NCI-H345 (cell line): Measurements from ENCODE around the gene NEDD4L.
"Not testable (repeated sequence)": the region's sequence is repeated elsewhere in the genome, so short reads cannot be mapped to it uniquely, and the experiment has no call there.

ENCODE experiments used
- DNase-seq: peaks from one replicate; lab custom pipeline; 2025; lab: John Stamatoyannopoulos, UW

The NEDD4L gene

DNA sequence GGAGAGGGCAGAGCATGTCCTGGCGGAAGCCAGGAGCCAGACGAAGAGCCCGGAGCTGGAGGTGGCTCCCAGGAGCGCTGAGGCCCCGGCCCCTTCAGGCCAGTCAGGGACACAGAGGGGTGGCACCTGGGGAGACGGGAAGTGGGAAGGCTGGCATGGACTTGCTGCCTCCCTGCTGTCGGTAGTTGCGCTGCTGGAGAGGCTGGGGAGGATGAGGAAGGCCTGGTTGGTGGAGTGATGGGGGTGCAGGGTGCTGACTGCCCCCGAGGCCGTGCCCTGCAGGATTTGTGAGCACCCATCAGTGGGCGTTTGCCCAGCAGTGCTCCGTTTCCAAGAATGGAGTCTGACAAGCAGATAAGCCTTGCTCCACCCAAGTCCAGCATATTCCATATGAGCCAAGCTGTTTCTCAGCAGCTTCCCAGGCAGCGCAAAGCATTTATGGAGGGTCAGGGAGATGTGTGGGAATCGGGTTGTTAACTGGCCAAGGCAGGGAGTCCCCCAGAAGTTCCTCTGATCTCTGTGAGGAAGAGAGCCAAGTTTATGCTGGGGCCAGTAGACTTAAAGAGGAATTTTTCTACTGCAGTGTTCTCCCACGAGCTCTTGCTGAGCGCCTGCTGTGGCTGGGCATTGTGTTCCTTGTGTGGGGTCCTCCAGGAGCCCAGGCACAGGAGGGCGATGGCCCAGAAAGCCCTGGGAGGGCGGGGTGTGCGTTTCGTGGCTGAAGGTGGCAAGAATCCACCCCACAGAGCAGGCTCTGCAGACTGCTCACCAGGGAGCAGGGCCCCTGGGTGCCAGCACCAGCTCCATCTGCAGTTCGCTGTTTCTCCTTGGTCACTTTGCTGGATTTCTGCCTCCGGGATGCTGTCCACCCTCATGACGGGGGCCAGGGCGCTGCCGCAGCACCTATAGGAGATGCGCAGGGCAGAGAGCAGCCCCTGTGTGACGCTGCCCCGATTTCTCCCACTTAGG, 334.7 kb downstream of the NEDD4L start:
- DNase-seq, result no peak

DNA sequence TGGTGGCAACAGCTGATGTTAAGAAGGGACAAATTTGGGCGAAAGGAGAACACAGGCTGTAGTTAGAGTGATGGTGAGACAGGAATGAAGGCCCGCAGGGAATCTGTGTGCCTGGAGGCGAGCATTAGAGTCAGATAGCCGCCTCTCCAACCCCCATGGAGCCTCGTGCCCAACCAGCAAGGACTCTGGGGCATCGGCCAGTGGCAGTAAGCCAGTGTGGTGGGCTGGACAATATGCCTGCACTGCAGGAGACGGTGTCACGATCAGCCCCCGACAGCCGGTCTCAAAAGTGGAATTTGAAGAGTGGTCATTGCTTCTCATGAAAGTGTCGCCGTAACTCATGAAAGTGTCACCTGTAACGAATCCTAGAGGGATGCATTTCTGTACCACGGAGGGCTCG, 335.4 kb downstream of the NEDD4L start:
- DNase-seq, result no peak

DNA sequence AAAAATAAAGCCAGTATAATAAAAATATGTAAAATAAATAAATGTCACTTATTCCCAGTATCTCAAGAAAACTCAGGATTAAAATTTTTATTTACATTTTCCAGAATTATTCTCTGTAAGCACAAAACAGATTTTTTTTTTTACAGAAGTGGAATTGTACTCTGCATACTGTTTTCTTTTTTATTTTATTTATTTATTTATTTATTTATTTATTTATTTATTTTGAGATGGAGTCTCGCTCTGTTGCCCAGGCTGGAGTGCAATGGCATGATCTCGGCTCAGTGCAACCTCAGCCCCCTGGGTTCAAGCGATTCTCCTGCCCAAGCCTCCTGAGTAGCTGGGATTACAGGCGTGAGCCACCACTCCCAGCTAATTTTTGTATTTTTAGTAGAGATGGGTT, 336.1 kb downstream of the NEDD4L start:
- not testable (repeated sequence) for DNase-seq

DNA sequence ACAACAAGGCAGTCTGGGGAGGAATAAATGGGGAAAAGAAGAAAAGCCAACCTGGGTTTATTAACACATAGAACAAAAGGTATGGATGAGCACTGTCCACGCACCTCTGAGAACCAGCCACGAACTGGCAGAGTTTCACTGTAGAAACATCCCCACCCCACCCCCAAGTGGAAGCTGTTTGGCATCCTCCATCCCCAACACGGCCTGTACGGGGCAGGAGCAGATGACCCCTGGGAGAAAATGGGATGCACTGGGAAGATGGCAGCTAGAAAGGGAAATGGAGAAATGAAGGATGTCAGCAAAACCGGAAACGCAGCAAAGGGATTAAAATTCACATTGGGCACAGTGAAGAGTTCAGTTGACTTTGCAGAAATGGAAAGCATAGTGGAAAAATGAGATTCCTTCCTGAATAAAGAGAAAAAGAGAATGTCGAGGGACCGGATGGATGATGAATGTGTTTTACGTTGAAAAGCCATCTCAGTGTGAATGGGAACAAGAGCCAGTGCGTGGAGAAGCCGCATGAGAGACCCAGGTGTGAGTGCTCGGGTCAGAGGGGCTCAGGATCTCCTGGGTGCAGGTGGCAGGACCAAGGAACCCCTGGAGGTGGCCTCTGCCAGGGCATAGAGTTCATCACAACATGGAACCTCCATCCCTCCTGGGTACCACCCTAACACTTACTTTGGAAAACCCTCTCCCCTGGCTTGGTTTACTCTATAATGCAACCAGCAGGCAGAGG, 337.8 kb downstream of the NEDD4L start:
- no peak for DNase-seq

DNA sequence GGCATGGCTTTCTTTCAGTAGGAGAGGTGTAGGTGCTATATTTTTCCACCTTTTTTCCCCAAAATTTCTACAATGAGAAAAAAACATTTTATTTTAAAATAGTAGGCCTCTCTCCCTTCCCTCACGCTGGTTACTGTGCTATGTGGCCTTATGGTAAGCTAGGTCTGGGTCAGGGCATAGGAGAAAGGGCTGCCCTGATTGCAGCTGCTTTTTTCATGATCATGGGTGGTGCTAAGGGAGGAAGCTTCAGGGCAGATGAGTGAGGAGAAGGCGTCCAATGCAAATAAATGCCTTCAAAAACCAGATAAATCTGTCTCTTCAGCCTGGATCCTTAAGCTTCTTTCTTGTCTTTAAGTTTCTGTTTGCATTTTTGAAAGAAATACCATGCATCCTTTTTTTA, 338.4 kb downstream of the NEDD4L start:
- no peak for DNase-seq

DNA sequence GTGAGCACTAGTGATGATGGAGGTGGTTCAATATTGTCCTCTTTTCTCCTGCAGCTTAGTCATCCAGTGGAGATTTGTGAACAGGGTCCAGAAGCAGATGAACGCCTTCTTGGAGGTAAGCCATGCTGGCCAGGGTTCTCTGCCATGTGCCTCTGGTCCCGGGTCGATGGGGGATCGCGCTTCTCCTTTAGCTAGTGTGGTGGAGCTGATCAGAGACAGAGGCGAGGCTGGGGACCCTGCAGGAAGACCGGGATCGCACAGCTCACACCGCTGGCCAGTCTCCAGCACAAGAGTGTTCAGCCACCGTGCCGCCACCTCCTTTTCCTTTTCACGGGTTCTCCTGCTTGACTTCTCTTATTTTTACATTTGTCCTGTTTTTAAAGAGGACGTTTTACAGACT, 341.4 kb downstream of the NEDD4L start:
- DNase-seq, result no peak

DNA sequence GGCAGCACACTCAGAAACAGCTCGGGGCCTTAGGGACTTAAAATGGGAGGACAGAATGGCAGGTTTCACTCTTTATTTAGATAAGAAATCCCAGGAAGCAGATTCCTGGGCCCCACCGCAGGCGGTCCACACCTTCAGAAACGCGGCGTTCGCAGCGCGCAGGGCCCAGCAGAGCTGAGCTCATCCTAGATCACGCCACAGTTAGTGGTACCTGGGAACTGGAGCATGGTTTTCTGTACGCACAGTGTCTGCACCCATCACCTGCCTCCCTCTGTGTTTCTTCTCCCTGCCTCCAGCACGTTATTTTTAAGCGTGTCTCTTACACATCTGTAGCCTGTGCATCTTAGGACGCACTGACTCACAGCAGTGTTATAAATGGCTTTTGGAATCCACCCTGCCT, 342.8 kb downstream of the NEDD4L start:
- DNase-seq, result no peak

DNA sequence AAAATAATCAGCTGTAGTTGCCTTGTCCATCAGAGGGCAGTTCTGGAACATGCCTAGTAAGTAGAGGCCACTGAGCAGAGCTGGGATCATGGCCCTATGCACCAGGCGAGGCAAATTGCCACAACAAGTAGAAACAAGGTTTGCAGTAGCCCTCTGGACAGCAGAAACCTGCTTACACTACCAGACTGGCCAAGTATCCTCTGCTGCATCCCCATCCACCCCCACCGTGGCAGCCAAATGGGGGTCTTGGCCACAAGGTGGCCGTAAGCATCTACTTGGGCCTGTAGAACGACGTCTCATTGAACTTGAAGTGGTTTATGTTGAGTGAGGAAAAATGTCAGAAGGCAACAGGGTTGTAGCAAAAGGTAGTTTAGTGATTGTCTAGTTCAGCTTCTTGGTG, 343.7 kb downstream of the NEDD4L start:
- no peak for DNase-seq

DNA sequence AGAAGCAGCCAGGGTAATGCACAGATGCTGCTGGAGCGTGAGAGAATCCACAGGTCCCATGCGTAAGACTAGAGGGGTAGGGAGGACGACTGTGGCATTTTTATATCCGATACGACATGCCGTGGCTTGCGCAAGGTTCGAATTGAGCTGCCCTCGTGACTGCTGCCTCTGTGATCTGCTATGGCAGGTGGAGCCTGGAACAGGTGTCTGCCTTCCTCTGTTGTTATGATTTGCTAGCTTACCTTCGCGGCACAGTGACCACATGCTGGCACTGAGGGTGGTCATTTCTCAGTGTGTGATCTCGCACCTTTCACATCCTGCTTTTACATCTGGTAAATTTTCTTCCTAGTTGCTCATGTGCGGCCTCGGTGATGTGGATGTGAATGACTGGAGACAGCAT, 344.7 kb downstream of the NEDD4L start:
- no peak for DNase-seq

DNA sequence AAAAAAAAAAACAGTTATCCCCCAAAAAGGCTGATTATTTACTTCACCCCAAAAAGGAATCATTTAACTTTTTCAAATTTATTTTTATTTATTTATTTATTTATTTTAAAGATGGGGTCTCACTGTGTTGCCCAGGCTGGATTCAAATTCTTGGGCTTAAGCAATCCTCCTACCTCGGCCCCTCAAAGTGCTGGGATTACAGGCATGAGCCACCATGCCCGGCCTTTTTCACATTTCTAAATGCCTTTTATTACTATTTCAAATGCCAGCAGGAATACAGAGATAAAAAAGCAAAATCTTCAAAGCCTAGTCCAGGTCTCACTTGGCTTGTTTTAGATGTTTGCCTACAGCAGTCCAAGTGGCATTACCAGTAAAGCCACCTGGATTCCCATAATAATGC, 345.7 kb downstream of the NEDD4L start:
- DNase-seq, result no peak

DNA sequence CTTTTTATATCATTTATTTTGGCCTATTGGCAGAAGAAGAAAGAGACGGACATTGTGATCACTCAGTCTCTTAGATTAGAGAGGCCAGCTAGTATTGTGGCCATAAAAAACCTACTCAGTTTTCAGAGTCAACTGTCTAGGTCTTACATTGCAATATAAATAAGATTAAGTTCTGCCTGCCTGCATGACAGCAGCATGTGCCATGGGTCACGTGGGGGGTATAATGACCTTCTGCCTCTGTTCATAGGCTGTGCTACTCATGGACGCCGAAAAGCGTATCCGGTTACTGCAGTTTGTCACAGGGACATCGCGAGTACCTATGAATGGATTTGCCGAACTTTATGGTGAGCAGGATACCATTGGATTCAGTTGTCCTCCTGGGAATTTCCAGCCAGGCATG, 346.4 kb downstream of the NEDD4L start:
- DNase-seq, result no peak

DNA sequence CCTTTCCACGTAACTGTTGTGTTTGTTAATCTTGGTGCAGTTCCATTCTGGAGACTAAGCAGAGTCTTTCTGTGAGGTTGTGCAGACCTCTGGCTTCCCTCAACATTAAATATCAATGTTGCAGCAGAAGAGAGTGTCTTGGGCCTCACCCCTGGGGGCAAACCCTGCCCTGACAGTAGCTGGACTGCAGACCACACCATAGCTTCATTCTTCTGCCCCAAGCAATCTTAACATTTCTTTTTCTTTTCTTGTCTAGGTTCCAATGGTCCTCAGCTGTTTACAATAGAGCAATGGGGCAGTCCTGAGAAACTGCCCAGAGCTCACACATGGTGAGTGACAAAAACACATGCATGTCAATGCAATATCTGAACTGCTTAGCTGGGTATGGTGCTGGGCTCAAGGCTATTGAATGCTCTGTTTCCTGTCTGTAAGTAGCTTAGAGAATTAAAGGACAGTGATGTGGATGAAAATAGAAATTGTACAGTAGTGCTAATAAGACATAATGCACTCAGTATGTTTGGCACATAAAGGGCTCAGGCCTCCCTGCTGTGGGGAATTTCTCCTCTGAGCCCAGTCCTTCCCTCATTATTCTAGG, 347.3 kb downstream of the NEDD4L start:
- no peak for DNase-seq

DNA sequence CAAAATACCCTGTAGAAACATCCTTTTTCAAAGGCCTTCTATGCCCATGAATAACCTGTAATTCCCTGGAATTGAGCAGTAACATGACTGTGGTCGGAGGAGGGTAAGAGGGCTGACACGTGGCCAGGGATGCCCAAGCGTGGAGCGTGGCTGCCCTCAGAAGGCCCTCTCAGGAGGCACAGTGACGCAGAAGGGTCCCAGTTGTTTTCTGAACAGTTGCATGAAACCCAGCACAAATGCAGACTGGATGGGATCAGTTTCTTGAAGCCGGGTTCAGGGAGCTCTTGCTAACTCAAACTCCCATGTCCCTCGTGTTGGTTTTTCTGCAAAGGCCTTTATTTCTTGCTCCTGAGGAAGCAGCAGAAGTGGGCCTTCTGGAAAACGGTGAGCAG, 347.9 kb downstream of the NEDD4L start:
- DNase-seq, result no peak

DNA sequence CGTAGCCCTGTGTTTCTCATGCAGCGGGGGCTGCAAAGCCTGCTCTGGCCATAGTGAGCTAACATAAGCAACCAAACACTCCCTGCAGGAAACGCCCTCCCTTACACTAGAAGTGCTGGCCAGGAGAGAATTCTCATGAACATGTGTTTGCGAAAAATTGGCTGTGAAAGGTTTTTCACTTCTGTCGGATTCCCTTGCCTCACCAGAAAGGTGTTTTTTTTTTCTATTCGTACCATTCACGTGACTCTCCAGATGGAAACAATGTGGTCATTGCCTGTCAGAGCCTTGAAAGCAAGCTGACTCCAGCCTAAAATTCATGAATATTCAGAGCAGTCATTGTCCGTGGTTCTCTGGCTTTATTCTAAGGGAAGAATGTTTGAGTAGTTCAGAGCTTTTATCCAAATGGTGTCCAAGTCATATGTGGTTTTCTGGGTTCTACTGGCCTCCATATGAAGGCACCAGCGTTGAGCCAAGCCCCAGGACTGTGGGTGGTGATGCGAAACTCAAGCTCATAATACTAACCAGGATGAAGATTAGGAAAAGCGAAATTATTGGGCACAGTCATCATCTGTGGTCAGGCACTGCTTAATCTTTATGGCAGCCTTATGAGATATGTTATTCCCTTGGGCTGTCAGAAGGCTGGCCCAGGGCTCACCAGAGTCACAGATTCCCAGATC, 348.4 kb downstream of the NEDD4L start:
- DNase-seq, result no peak

DNA sequence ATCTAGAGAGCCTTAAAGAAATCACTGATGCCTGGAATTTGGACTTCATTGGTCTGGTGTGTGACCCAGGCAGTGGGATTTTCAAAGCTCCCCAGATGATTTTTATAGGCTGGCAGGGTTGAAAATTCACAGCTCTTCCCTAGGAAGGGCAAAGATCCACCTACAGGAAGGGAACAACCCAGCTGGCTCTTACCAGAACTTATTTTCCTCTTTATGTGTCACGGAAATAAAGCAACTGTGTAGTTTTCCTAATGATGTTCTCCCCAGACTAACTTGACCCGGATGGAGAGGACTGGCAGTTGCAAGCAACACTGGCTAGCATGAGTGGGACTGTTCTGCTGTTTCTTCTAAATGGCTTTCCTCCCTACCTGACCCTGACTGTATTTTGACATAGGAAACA, 349.3 kb downstream of the NEDD4L start:
- DNase-seq, result no peak

DNA sequence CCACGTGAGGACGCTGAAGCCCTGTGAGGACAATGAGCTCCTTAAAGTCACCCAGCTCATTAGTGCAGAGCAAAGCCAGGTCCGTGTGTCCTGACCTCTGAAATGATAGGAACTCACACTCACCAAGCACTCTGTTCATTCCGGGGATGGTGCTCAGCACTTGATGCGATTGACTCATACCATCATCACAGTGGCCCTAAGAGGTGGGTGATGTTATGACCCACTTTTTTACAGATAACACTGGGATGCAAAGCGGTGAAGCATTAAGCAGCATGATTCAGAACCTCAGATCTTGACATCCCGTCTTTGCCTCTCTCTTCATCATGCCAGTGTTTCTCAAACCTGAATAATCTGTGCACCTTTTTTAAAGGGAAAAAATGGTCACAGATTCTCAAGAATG, 350.0 kb downstream of the NEDD4L start:
- DNase-seq, result no peak

DNA sequence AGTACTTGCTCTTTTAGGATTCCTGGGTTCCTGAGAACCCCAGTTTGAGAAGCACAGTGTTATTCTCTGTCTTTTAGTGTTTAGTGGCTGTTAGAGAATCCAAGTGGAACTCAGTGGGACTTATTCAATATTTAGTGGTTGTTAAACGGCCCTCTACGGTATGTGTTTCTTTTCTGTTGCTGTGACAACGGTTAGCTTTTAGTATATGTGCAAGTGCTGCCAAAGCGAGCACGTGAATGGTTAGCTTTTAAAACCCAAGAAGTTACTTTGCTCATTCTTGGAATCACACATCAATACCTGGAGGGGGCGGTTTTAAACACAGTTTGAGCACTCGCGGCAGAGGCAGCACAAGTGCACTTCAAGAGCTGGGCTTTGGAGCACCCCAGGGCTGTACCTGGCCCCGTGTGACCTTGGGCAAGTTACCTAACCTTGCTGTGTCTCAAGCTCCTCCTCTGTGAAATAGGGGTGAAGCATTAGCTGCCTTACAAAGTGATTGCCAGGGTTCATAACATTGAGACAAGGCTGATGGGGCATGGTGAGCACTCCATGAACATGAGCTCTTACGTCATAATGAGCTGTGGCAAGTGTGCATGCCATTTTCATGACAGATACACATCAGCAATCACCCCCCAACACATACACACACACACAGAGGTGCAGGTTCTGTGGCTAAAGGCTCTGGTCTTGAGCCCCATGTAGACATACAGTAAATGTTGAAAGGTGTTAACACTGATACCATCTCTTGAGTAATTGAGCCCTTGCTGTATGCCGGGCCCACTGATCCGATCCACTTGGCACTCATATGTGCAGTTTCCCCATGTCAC, 350.8 kb downstream of the NEDD4L start:
- no peak for DNase-seq

DNA sequence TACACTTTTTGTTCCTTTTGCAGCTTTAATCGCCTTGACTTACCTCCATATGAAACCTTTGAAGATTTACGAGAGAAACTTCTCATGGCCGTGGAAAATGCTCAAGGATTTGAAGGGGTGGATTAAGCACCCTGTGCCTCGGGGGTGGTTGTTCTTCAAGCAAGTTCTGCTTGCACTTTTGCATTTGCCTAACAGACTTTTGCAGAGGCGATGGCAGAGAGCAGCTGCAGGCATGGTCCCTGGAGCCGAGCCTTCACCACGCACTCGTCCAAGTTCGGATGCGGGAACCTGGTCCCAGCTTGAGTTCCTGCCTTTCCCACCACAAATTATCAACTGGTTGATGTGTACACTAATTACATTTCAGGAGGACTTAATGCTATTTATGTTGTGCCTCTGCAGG, 352.1 kb downstream of the NEDD4L start:
- no peak for DNase-seq

DNA sequence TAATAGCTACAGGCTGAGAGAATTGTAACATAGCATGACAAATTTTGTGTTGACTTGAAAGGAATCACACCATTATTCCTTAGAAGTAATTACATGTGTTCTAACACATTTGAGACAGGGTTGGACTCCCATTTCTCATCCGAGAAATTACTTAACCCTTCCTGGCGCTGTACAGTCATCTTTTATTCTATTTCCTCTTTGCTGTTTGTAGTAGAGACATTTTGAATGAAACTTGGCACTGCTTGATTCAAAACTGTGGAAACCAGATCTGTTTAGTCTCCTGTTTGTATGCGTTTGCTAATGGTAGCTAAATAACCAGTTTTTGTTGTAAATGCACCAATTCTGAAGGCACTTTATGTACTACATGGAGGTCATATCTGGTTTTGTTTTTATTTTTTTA, 352.9 kb downstream of the NEDD4L start:
- no peak for DNase-seq

DNA sequence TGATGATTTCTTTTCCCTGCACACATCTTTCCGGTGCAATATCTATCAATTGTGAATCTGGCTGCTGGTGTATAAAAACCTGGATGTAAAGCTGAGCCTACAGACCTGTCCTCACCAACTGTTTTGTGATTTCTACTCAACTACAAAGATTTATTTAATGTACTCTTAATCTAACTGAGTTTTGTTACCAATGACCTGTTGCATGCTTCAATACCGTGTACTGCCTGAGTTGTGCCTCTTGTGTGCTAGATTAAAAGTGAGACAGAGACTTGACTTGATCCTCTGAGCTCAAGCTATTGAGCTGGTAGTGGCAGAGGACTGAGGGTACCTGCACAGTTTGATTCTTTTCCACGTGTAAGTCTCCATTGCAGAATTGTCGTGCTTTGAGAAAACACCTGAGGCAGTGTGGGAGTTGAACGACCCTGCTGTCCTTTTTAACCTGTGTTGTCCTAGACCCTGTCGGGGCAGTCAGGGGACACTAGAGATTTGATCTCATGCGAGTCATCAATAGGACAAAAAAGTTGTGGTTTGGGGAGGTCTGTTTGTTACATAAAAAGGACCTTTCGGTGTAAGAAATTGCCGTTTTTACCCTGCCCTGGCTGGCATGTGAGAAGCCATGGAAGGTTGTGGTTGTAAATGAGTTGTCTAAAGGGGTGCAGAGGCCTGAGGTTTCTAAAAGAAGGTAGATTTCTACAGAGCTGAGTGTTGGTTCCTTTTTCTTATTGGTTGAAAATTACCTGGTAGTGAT, 353.5 kb downstream of the NEDD4L start:
- DNase-seq, result no peak
